ENCODE results near the gene ITGA4. TPM values are rescaled to one million over a fixed set of nuclear protein-coding genes. Genes with fewer than 3 reads are reported as not detected.
A peak's percentile ranks its signal among the peaks of the same experiment; 100 is the strongest.
"Not testable (repeated sequence)": the region's sequence is repeated elsewhere in the genome, so short reads cannot be mapped to it uniquely, and the experiment has no call there.

ITGA4 gene
- total RNA-seq, 2 donors from 2014 or later, result 4.1 to 6.7 TPM

GRCh38 chr2:181438261-181438660, 18.9 kb upstream of the ITGA4 start:
- TF ChIP-seq CTCF (IDR thresholded peaks at IDR 0.05), result peak; percentile 10
- no peaks in the 10 kb centered on the region for H3K36me3 ChIP-seq
- intact Hi-C loops (cut with DNase I), result no loop called here
- DNase-seq, result no peak
- no peaks in the 10 kb centered on the region for H3K9me3 ChIP-seq
- H3K4me1 ChIP-seq, result no peaks in the 10 kb centered on the region
- H3K4me3 ChIP-seq, result no peak overlapping the region
- H3K9ac ChIP-seq (ENCODE audit: low read depth in 2 of 2, low read length in 2 of 2), result no peak overlapping the region
- no peak overlapping the region for H3K27ac ChIP-seq
- H3K27me3 ChIP-seq, result no peaks in the 10 kb centered on the region

DNA sequence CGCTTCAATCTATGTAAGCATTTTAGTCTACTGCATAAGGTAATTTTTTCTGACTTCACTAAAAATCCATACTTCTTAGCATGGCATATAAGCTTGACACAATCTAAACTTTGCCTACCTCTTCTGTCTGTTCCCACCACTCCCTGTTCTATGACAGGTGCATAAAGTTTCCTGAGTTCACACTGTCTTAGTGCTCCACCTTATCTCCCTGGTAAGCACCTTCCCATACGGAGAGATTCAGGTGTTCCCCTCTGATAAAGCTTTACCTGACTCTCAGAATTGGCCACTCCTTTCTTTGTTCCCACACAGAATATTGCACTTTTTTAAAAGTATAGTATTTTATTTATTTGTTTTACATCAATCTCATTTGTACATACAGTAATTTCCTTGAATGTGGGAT, 16.8 kb upstream of the ITGA4 start:
- TF ChIP-seq CTCF (IDR thresholded peaks at IDR 0.05), result no peak
- intact Hi-C loops (cut with DNase I), result no loop called here

GRCh38 chr2:181440919-181441318, 16.3 kb upstream of the ITGA4 start:
- H3K9me3 ChIP-seq, result no peaks in the 10 kb centered on the region
- no peak for TF ChIP-seq CTCF (IDR thresholded peaks at IDR 0.05)
- no peak for DNase-seq
- intact Hi-C loops (cut with DNase I), result no loop called here
- H3K27ac ChIP-seq, result no peak overlapping the region
- no peaks in the 10 kb centered on the region for H3K36me3 ChIP-seq
- H3K4me3 ChIP-seq, result no peak overlapping the region
- H3K4me1 ChIP-seq, result no peaks in the 10 kb centered on the region
- H3K27me3 ChIP-seq, result no peaks in the 10 kb centered on the region
- H3K9ac ChIP-seq (ENCODE audit: low read depth in 2 of 2, low read length in 2 of 2), result no peak overlapping the region

More for the DNA sequence above, 16.8 kb upstream of the ITGA4 start:
- no peak overlapping the region for H3K9ac ChIP-seq (ENCODE audit: low read depth in 2 of 2, low read length in 2 of 2)
- DNase-seq, result no peak
- no peaks in the 10 kb centered on the region for H3K4me1 ChIP-seq
- no peaks in the 10 kb centered on the region for H3K27me3 ChIP-seq
- no peak overlapping the region for H3K4me3 ChIP-seq
- H3K27ac ChIP-seq, result no peak overlapping the region
- H3K9me3 ChIP-seq, result no peaks in the 10 kb centered on the region
- no peaks in the 10 kb centered on the region for H3K36me3 ChIP-seq

DNA sequence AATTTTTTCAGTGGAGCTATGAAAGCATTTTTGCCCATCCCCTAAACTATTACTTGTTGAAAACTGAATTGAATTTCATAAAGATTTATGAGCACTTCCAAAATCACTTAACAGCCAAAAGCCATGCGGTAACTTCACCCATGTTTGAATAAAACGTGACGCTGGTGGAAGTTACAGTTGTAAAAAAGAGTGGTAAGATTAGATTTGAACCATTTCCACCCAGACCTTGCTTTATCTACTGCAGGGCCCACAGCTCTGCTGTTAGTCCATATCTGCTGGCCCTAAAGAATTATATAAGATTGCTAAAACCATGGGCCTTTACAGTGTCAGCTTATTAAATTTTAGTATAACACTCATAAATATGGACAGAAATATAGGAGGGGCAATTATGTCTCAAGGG, 15.5 kb upstream of the ITGA4 start:
- intact Hi-C loops (cut with DNase I), result no loop called here
- no peaks in the 10 kb centered on the region for H3K27me3 ChIP-seq
- H3K27ac ChIP-seq, result no peak overlapping the region
- no peak overlapping the region for H3K9ac ChIP-seq (ENCODE audit: low read depth in 2 of 2, low read length in 2 of 2)
- TF ChIP-seq CTCF (IDR thresholded peaks at IDR 0.05), result no peak
- no peaks in the 10 kb centered on the region for H3K4me1 ChIP-seq
- no peaks in the 10 kb centered on the region for H3K36me3 ChIP-seq
- no peak overlapping the region for H3K4me3 ChIP-seq
- H3K9me3 ChIP-seq, result no peaks in the 10 kb centered on the region
- no peak for DNase-seq

GRCh38 chr2:181444654-181445053, 12.5 kb upstream of the ITGA4 start:
- Histone ChIP-seq H3K27ac (no peak overlapping the region), H3K9me3 (no peaks in the 10 kb centered on the region), H3K36me3 (no peaks in the 10 kb centered on the region), H3K9ac (ENCODE audit: low read depth in 2 of 2, low read length in 2 of 2) (no peak overlapping the region), H3K4me1 (no peaks in the 10 kb centered on the region), H3K27me3 (no peaks in the 10 kb centered on the region), H3K4me3 (no peak overlapping the region)
- intact Hi-C loops (cut with DNase I), result no loop called here
- no peak for TF ChIP-seq CTCF (IDR thresholded peaks at IDR 0.05)
- DNase-seq, result no peak

GRCh38 chr2:181446985-181447384, 10.2 kb upstream of the ITGA4 start:
- Histone ChIP-seq H3K36me3 (no peaks in the 10 kb centered on the region), H3K27ac (no peak overlapping the region), H3K4me1 (no peaks in the 10 kb centered on the region), H3K9me3 (no peaks in the 10 kb centered on the region), H3K27me3 (no peaks in the 10 kb centered on the region), H3K4me3 (no peak overlapping the region), H3K9ac (ENCODE audit: low read depth in 2 of 2, low read length in 2 of 2) (no peak overlapping the region)
- DNase-seq, result no peak
- intact Hi-C loops (cut with DNase I), result no loop called here
- TF ChIP-seq CTCF (IDR thresholded peaks at IDR 0.05), result no peak

DNA sequence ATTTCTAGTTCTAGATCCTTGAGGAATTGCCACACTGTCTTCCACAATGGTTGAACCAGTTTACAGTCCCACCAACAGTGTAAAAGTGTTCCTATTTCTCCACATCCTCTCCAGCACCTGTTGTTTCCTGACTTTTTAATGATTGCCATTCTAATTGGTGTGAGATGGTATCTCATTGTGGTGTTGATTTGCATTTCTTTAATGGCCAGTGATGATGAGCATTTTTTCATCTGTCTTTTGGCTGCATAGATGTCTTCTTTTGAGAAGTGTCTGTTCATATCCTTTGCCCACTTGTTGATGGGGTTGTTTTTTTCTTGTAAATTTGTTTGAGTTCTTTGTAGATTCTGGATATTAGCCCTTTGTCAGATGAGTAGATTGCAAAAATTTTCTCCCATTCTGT, 7.9 kb upstream of the ITGA4 start:
- DNase-seq; intact Hi-C loops (cut with DNase I): not testable (repeated sequence)

More for the DNA sequence above, 7.9 kb upstream of the ITGA4 start:
- H3K9ac ChIP-seq (ENCODE audit: low read depth in 2 of 2, low read length in 2 of 2); H3K4me3 ChIP-seq; H3K27me3 ChIP-seq; H3K36me3 ChIP-seq; H3K4me1 ChIP-seq; H3K27ac ChIP-seq; H3K9me3 ChIP-seq: not testable (repeated sequence)
